Stimulated activated memory B cell treated with anti-CD40 and anti-IgM and Interleukin-4, amounts not matched to agents 10 μg/mL and 1 μg/mL and 100 μg/mL, for 72 hours (primary cell): ENCODE results near the gene SUSD3.

Experiments
- ATAC-seq: fragments of 150-1000 bp; cut with Tn5 transposase; 2 replicates; pipeline ENCODE4 v1.10.0; 2021
- H3K27ac Mint-ChIP-seq: one replicate; pipeline ENCODE4 v1.8.0; 2022; ENCODE audit warnings: mild to moderate bottlenecking, mixed read lengths
- H3K27me3 Mint-ChIP-seq: one replicate; pipeline ENCODE4 v1.8.0; 2022; ENCODE audit warnings: mixed read lengths
- H3K36me3 Mint-ChIP-seq: one replicate; pipeline ENCODE4 v1.8.0; 2022; ENCODE audit warnings: mixed read lengths
- H3K4me1 Mint-ChIP-seq: one replicate; pipeline ENCODE4 v1.8.0; 2022; ENCODE audit warnings: mixed read lengths
- H3K4me3 Mint-ChIP-seq: one replicate; pipeline ENCODE4 v1.8.0; 2022; ENCODE audit warnings: mild to moderate bottlenecking, moderate library complexity, mixed read lengths
- H3K9me3 Mint-ChIP-seq: one replicate; pipeline ENCODE4 v1.8.0; 2022; ENCODE audit warnings: mixed read lengths

SUSD3 gene

DNA sequence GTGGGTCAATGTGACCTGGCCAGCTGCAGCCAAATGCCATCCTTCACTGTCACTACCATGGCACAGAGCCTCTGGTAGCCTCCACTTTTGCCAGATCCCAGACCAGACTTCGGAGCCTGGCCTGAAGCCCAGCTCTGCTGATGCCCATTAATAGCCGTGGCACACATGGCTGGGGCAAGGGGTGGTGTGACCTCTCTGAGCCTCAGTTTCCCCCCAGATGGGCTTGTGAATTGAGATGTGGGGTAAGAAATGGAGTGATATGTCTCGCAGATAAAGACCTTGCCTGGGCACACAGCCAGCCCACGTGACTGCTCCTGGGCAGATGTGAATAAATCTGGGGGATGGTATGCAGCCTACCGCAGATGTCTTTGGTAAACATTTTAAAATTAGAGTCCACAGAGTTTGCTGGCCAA, 13.9 kb downstream of the SUSD3 start:
- peak overlapping the region; percentile 44 for H3K27ac Mint-ChIP-seq
- H3K27me3 Mint-ChIP-seq: no peaks in the 10 kb centered on the region
- no peaks in the 10 kb centered on the region for H3K9me3 Mint-ChIP-seq
- H3K36me3 Mint-ChIP-seq: peaks cover 22% of the 10 kb centered on the region
- ATAC-seq: no peak
- H3K4me3 Mint-ChIP-seq: no peak overlapping the region
- peaks cover 26% of the 10 kb centered on the region for H3K4me1 Mint-ChIP-seq

DNA sequence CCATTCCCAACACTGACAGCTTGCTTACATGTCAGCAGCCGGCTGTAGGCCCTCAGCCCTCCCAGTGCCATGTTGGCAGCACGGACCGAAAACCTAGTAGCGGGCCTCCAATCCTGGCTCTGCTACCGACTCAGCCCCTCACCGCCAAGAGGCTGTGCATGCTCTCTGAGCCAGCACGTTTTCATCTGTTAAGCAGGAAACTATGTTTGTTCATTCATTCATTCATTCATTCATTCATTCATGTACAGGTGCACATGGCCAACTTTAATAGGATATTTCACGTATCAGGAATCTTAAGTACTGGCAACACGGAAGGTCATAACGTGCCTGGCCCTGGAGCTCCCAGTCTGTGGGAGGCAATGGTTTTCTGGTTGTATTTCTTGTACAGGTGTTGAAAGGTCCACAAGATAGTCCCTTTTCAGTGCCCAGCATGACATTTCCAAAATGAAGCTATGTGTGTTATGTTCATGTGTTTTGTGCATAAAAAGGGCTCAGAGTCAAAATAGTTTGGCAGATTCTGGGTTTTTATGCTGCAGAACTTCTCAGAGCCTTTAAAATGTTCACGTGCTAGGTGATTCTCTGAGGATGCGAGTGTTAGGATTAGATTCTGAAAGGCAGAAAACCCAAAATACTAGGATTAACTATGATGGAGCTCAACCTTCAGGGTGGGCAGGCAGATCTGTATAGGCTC, 17.7 kb downstream of the SUSD3 start:
- H3K4me1 Mint-ChIP-seq: peaks cover 7% of the 10 kb centered on the region

DNA sequence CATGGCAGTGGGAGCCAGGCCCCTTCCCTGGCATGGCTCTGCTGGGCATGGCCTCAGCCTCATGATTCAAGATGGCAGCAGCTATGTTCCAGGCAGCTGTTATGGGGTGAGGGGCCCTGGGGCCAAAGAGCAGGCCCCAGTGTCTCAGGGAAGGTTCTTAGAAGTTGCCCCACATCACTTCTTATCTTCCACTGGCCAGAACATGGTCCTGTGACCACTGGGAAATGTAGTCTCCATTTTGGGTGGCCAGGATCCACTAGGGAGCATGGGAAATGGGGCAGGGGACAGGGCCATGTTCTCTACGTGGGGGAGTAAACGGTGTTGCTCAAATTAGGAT, 18.3 kb downstream of the SUSD3 start:
- Mint-ChIP-seq H3K27ac (no peak overlapping the region), H3K4me3 (no peak overlapping the region), H3K4me1 (peaks cover 7% of the 10 kb centered on the region), H3K9me3 (no peaks in the 10 kb centered on the region), H3K27me3 (no peaks in the 10 kb centered on the region), H3K36me3 (peaks cover 27% of the 10 kb centered on the region)
- ATAC-seq: no peak

More for the DNA sequence above, 17.7 kb downstream of the SUSD3 start:
- H3K27ac Mint-ChIP-seq: no peak overlapping the region
- H3K36me3 Mint-ChIP-seq: peaks cover 32% of the 10 kb centered on the region
- no peaks in the 10 kb centered on the region for H3K27me3 Mint-ChIP-seq
- no peaks in the 10 kb centered on the region for H3K9me3 Mint-ChIP-seq
- no peak overlapping the region for H3K4me3 Mint-ChIP-seq
- no peak for ATAC-seq

DNA sequence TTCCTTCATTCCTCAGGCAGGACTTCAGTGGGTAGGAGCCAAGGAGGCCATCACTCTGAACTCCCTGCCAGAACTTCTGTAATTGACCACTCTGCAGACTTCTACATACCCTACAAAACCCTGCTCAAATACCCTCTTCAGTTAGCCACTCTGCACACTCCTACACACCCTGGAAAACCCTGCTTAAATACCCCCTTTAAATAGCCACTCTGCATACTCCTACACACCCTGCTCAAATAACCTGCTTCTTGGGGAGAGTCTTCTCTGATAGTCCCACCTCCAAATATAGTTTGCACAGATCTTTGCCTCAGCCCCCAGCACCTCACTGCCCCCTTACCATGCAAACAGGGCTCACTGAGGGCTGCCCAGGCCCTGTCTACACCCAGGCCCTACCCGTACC, 18.9 kb downstream of the SUSD3 start:
- Mint-ChIP-seq H3K36me3 (peaks cover 27% of the 10 kb centered on the region), H3K9me3 (no peaks in the 10 kb centered on the region), H3K27me3 (no peaks in the 10 kb centered on the region), H3K4me3 (no peak overlapping the region), H3K4me1 (peaks cover 7% of the 10 kb centered on the region), H3K27ac (no peak overlapping the region)
- ATAC-seq: no peak

DNA sequence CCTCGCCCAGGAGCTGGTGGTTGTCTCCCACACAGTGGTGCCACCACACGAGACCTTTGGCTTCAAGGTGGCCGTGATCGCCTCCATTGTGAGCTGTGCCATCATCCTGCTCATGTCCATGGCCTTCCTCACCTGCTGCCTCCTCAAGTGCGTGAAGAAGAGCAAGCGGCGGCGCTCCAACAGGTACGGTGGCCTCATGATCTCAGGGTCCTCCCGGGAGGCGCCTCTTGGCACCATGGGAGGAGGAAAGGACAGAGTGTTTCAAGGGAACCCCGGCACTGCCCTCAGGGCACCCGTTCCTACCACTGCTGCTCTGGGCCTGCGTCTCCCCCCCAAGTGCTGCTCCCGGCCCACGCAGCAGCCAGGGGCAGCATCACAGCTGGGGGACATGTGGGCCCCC, 19.3 kb downstream of the SUSD3 start:
- ATAC-seq: no peak
- H3K27ac Mint-ChIP-seq: no peak overlapping the region
- peaks cover 7% of the 10 kb centered on the region for H3K4me1 Mint-ChIP-seq
- H3K9me3 Mint-ChIP-seq: no peaks in the 10 kb centered on the region
- H3K4me3 Mint-ChIP-seq: no peak overlapping the region
- H3K36me3 Mint-ChIP-seq: peaks cover 27% of the 10 kb centered on the region
- H3K27me3 Mint-ChIP-seq: no peaks in the 10 kb centered on the region

DNA sequence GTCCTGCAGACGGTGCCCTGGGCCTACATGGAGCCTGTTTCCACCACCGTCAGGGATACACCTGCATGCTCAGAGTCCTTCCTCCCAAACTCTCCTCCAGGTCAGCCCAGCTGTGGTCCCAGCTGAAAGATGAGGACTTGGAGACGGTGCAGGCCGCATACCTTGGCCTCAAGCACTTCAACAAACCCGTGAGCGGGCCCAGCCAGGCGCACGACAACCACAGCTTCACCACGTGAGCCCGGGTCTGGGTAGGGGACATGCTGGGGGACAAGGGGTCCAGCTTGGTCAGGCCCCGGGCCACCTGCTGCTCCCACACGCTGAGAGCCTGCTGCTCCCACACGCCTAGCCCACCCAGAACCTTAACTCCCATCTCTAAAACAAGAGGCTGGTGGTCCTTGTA, 20.9 kb downstream of the SUSD3 start:
- peaks cover 34% of the 10 kb centered on the region for H3K36me3 Mint-ChIP-seq
- no peak overlapping the region for H3K4me3 Mint-ChIP-seq
- H3K27ac Mint-ChIP-seq: no peak overlapping the region
- no peak for ATAC-seq
- no peaks in the 10 kb centered on the region for H3K9me3 Mint-ChIP-seq
- H3K4me1 Mint-ChIP-seq: peaks cover 7% of the 10 kb centered on the region
- H3K27me3 Mint-ChIP-seq: no peaks in the 10 kb centered on the region

DNA sequence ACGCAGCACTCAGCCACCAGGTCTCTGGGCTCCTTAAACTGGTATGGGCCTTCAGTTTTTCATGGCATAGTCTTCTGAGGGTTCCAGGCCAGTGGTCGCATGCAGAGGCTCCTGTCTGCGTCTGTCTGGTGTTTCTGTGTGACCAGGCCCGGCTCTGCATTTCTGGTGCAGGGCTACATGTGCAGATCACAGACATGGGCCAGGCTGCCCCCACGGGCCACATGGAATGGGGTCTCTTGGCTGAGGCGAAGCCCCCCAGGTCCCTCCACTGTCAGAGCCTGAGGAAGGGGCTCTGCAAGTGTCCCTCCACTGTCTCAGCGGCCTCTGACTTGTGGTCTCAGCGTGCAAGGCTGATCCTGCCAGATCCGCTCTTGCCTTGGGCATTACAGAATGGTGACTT, 21.9 kb downstream of the SUSD3 start:
- Mint-ChIP-seq H3K27ac (no peak overlapping the region), H3K4me1 (peaks cover under 1% of the 10 kb centered on the region), H3K4me3 (no peak overlapping the region), H3K9me3 (no peaks in the 10 kb centered on the region), H3K27me3 (no peaks in the 10 kb centered on the region), H3K36me3 (peaks cover 37% of the 10 kb centered on the region)
- no peak for ATAC-seq

DNA sequence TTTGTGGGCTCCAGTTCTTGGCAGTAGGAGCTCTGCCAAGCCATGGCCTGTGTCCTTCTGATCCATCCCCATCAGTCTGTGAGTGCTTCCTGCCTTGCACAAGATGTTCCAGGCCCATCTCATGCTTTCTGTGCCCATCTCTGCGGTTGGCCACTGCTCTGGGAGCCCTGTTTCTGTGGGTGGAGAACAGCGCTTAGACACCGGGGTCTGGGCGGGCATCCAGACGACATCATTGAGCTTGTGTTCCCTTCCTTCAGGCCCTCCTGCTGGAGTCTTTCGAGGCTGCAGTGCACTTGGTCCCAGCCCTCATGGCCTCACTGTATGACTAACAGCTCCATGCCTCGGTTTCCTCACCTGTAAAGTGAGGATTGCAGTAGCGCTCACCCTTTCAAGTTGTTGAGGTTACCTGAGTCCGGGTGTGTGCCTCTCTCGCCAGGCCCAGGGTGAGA, 22.6 kb downstream of the SUSD3 start:
- no peak overlapping the region for H3K4me3 Mint-ChIP-seq
- H3K9me3 Mint-ChIP-seq: no peaks in the 10 kb centered on the region
- H3K36me3 Mint-ChIP-seq: peaks cover 43% of the 10 kb centered on the region
- no peak for ATAC-seq
- no peaks in the 10 kb centered on the region for H3K27me3 Mint-ChIP-seq
- no peak overlapping the region for H3K27ac Mint-ChIP-seq
- no peaks in the 10 kb centered on the region for H3K4me1 Mint-ChIP-seq

DNA sequence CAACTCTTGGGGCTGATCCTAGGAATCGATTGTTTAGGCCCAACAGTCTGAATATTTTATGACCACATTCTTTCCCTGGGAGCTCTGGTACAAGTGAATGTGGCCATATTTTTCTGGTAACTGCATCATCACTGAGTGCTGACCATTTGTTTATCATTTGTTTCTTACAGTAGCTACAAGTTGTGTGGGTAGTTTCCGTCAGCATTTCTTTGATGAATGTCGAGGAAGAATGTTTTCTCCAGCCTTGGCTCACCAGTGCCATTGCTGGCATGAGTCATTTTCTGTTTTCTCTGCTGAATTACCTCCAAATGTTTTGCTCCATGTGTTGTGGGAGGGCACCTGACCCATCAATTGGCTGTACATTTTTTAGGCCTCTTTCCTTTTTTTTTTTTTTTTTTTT, 23.4 kb downstream of the SUSD3 start:
- Mint-ChIP-seq H3K27me3 (no peaks in the 10 kb centered on the region), H3K4me1 (no peaks in the 10 kb centered on the region), H3K9me3 (no peaks in the 10 kb centered on the region), H3K4me3 (no peak overlapping the region), H3K27ac (no peak overlapping the region), H3K36me3 (peaks cover 49% of the 10 kb centered on the region)
- no peak for ATAC-seq

DNA sequence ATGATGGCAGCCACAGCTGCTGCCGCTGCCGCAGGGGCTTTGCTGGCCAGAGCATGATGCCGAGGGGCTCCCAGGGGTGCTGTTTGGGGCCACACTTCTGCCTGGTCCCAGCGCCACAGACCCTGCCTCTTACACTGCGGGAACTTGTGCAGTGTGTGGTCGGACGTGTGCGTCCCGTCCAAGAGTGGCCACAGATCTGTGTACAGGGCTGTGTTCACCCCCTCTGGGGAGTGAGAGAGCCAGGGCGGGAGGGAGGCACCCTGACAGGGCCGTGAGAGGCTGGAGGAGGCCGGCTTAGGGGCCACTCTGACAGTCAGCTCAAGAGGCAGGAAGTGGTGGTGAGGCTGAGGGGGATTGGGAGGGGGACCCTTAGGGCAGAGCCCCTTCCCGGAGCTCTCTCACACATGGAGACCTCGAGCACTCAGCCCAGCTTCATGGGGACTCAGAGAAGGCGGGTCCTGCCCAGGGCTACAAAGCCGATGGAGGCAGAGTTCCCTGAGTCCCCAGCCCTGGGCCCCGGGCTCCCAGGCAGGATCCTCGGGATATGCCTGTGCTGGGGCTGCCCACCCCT, 24.4 kb downstream of the SUSD3 start:
- H3K4me1 Mint-ChIP-seq: no peaks in the 10 kb centered on the region
- peaks cover 49% of the 10 kb centered on the region for H3K36me3 Mint-ChIP-seq
- peak overlapping the region; percentile 63 for H3K27ac Mint-ChIP-seq
- ATAC-seq: no peak
- H3K27me3 Mint-ChIP-seq: no peaks in the 10 kb centered on the region
- H3K4me3 Mint-ChIP-seq: no peak overlapping the region
- no peaks in the 10 kb centered on the region for H3K9me3 Mint-ChIP-seq

DNA sequence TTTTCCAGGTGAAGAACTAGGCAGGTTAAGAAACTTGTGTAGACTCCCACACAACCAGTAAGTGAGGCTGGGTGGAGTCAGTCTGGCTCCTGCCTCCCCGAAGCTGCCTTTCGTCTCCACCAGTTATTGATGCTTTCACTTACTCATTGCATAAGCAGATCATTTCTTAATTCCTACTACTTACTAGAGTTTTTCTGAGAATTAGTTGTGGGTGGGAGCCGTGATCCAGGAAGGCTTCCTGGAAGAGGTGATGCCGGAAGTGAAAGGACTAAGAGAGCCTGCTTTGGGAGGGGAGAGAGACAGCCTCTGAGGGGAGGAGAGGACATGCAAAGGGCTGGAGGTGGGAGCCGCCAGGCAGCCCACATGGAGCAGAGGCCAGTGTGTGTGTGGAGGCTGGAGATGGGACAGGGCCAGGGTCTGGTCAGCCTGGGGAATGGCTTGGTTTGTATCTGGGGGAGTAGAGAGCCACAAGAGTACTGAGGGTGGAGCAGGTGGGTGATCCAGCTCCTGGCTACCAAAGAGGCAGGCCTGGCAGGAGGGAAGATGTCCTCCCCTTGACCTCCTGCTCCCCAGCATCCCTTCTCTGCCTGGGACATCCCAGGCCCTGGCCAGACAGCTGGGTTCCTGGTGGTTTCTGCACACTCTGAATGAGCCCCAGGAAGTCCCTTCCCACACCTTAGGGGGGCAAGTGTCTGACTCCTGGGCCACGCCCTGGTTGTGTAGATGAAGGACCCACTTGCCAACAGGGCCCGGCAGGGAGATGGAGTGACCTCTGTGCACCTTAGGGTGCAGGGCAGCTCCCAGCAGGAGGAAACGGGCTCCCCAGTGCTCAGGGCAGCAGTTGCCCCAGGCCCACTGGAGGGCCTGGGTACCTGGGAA, 25.3 kb downstream of the SUSD3 start:
- H3K4me3 Mint-ChIP-seq: no peak overlapping the region
- H3K4me1 Mint-ChIP-seq: no peaks in the 10 kb centered on the region
- H3K27ac Mint-ChIP-seq: peak overlapping the region; percentile 63
- no peaks in the 10 kb centered on the region for H3K9me3 Mint-ChIP-seq
- H3K27me3 Mint-ChIP-seq: no peaks in the 10 kb centered on the region
- peaks cover 53% of the 10 kb centered on the region for H3K36me3 Mint-ChIP-seq
- ATAC-seq: no peak

DNA sequence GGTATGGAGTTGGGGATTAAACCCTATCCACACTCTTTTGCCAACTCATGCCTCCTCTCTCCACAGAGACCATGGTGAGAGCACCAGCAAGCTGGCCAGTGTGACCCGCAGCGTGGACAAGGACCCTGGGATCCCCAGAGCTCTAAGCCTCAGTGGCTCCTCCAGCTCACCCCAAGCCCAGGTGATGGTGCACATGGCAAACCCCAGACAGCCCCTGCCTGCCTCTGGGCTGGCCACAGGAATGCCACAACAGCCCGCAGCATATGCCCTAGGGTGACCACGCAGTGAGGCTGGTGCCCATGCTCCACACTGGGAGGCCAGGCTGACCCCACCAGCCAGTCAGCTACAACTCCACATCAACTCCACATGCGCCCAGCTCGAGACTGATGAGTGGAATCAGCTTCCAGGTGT, 26.0 kb downstream of the SUSD3 start:
- no peaks in the 10 kb centered on the region for H3K27me3 Mint-ChIP-seq
- H3K4me3 Mint-ChIP-seq: no peak overlapping the region
- no peaks in the 10 kb centered on the region for H3K4me1 Mint-ChIP-seq
- H3K36me3 Mint-ChIP-seq: peaks cover 51% of the 10 kb centered on the region
- H3K27ac Mint-ChIP-seq: no peak overlapping the region
- ATAC-seq: no peak
- H3K9me3 Mint-ChIP-seq: no peaks in the 10 kb centered on the region

DNA sequence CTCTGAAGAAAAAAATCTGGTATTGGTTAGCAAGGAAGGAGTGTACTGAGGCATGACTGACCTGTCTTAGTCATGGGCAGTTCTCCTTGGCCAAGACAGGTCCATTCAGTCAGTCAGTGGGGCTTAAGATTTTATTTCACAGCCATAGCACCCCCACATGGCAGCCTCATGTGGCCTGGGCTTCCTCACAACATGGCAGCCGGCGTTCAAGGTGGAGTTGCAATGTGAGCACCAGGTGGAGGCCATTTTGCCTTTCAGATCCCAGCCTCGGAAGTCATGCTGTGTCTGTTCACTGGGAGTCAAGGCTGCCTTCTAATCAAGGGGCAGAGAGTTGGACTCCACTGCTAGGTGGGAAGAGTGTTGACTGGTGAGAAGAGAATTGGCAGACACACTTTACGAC, 27.2 kb downstream of the SUSD3 start:
- H3K36me3 Mint-ChIP-seq: peaks cover 42% of the 10 kb centered on the region
- no peak overlapping the region for H3K27ac Mint-ChIP-seq
- no peaks in the 10 kb centered on the region for H3K9me3 Mint-ChIP-seq
- peaks cover 11% of the 10 kb centered on the region for H3K4me1 Mint-ChIP-seq
- ATAC-seq: no peak
- H3K27me3 Mint-ChIP-seq: no peaks in the 10 kb centered on the region
- H3K4me3 Mint-ChIP-seq: no peak overlapping the region

DNA sequence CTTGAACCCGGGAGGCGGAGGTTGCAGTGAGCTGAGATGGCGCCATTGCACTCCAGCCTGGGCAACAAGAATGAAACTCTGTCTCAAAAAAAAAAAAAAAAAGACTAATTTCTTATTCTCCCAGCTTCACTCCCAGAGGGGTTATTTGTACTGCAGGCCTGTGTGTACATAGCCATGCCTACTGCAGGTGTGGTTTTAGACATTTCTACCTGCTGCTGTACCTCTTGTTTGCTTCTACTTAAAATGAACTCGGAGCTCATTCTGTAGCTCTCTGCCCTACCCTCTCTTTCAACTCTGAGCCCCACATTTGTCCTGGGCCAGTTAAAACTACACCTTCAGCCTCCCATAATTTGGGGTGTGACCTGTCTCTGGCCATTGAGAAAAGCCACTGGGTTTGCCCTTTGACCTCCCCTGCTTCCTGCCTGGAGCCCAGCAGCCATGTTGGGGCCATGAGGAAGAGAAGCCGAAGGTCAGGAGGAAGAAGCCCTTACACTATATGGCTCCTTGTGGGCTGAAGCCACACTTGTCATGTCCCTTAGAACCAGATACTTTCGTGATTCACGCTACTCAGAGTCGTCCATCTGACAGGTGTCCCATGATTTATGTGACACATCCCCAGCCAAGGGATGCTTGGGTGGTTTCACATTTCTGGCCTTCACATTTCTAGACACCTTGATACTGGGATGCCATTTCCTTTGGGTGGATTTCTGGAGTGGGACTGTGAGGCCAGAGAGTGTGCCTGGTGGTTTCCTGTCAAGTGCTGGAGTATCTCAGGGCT, 28.1 kb downstream of the SUSD3 start:
- no peak for ATAC-seq
- peaks cover 3% of the 10 kb centered on the region for H3K9me3 Mint-ChIP-seq
- H3K27ac Mint-ChIP-seq: no peak overlapping the region
- peaks cover 41% of the 10 kb centered on the region for H3K36me3 Mint-ChIP-seq
- no peaks in the 10 kb centered on the region for H3K27me3 Mint-ChIP-seq
- peaks cover 19% of the 10 kb centered on the region for H3K4me1 Mint-ChIP-seq
- H3K4me3 Mint-ChIP-seq: no peak overlapping the region

DNA sequence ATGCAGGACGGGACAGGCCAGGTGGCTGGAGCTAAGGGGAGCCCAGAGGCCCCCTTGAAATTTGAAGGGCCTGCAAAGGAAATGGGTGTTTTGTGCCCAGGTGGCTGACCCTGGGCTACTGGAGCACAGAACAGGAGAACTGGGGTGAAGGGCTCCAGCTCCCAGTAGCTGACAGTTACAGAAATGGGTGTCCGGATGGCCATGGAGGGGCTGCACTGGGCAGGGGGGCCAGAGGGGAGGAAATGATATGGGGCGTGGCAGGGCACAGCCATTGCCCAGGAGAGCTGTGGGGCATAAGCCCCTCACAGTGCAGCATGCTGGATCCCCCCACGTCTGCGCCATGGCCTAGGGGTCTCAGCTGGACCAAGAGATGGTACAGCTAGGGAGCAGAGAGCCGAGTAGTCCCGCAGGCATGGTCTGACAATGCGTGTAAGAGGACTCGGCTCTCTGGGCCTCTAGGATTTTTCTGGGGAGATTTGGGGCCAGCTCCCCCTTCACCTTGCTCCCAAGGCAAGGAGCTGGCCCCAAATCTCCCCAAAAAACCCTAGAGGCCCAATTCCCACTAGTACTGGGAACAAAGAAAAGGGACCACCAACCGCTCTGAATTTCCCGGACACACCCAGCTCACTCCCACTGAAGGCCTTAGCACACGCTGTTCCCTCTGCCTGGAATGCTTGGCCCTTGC, 29.6 kb downstream of the SUSD3 start:
- Mint-ChIP-seq H3K27ac (peak overlapping the region; percentile 56), H3K9me3 (peaks cover 7% of the 10 kb centered on the region), H3K4me3 (no peak overlapping the region), H3K27me3 (no peaks in the 10 kb centered on the region), H3K4me1 (peaks cover 34% of the 10 kb centered on the region), H3K36me3 (peaks cover 41% of the 10 kb centered on the region)
- ATAC-seq: no peak
